COLO668 (cell line): ENCODE results near the gene CP.
A peak's percentile ranks its signal among the peaks of the same experiment; 100 is the strongest.
"Not testable (repeated sequence)": the region's sequence is repeated elsewhere in the genome, so short reads cannot be mapped to it uniquely, and the experiment has no call there.

Source experiments
- DNase-seq: peaks from one replicate; lab custom pipeline; 2025; ENCODE audit not compliant: unreplicated experiment; lab: John Stamatoyannopoulos, UW

Gene CP

DNA sequence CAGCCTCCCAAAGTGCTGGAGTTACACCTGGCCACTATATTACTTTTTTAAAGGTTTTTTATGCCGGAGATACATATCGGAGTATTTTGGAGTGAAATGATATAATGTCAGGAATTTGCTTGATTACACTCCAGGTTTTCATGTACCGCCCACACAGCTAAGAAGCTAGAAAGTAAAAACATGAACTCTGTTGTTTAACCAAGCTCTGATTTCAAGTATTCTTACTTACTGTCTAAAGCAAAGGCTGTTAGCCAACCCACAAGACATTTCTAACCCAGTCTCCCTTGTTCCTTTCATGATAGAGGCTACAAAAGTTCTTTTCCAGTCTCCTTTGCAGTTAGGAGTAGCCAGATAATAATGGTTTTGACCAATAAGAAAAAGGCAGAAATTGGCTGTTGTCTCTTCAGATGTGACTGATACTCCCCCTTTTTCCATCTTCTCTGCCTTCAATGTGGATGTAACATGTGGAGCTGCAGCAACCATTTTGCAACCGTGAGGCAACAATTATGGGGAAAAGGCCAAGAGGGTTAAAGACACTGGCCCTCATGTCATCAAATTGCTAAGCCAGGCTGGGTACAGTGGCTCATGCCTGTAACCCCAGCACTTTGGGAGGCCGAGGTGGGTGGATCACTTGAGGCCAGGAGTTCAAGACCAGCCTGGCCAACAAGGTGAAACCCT, 6.1 kb upstream of the CP start:
- no peak for DNase-seq

DNA sequence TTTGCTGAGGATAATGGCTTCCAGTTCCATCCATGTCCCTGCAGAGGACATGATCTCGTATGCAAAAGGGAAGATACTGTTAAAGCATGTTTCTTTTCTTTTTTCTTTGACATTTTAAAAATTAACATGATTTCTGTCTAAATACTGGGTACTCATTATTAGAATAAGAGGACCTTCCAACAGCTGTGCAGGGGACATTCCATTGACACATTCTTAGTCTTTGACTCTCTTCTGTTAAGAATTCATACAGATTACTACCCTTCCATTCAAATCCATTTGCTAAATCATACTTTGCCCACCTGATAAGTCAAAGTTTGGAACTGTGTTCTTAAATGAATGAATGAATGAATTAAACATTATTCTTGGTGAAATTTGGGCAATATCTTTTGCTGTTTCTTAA, 5.1 kb upstream of the CP start:
- DNase-seq = no peak

DNA sequence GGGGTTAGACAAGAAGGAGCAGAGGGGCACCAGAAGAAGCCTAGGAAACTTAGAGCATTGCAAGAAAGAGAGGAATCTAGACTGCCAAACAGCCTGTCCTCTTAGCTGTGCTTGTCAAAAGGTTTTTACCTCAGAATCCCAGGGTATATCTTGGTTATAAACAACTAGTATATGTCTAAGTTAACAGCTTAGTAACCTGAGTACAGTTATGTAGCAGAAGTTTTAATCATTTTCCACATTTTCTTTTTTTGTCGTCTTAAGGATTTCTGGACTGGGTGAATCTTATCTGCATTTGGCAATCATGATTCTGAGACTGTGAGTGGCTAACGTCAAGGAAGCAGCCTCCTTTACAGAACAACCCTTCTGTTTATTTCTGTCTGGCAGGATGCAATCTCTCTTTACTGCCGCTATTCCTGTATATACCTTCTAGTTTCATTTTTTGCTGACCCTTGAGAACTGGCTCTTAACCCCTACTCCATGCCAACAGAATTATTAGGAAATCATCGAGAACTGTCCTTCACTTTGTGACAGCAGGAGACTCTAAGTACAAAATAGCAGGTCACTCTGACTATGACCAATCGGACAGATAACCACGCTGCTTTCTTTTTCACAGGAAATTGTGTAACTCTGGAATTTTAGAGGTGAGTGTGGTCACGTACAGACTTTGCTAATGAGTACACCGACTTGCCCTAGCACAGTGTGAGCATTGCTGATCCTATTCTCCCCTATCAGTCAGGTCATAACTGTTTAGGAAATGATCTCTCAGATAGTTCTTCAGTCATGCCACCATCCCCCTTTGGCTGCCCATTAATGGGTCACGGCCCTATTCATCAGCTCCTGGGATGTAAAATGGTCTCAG, 3.3 kb upstream of the CP start:
- no peak for DNase-seq

DNA sequence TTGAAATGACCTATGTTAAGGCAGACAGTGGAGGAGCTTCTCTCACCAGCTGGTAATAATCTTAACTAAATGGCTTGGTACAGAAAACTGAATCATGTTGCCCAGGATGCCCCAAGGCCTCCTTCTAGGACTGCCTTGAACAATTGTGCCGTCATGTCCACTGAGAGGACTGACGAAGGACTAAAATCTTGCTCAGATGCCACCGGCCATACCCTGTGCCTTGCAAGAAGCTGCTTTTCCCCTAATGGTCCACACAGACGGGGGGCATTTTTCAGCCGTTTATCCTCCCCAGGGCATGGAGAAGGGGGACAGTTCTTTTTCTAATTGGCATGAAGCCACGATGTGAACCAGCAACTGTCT, 1.8 kb upstream of the CP start:
- DNase-seq = no peak

DNA sequence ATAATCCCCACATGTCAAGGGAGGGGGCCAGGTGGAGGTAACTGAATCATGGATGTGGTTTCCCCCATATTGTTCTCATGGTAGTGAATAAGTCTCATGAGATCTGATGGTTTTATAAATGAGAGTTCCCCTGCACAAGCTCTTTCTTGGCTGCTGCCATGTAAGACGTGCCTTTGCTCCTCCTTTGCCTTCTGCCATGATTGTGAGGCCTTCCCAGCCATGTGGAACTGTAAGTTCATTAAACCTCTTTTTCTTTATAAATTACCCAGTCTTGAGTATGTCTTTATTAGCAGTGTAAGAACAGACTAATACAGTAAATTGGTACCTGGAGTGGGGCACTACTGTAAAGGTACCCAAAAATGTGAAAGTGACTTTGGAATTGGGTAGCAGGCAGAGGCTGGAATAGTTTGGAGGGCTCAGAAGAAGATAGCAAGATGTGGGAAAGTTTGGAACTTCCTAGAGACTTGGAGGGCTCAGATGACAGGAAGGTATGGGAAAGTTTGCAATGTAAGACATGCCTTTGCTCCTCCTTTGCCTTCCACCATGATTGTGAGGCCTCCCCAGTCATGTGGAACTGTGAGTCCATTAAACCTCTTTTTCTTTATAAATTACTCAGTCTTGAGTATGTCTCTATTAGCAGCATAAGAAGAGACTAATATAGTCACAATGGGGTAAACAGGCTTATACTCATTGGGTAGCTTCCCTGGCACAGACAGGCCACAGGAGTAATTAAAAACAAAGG, 2.1 kb downstream of the CP start:
- not testable (repeated sequence) for DNase-seq

DNA sequence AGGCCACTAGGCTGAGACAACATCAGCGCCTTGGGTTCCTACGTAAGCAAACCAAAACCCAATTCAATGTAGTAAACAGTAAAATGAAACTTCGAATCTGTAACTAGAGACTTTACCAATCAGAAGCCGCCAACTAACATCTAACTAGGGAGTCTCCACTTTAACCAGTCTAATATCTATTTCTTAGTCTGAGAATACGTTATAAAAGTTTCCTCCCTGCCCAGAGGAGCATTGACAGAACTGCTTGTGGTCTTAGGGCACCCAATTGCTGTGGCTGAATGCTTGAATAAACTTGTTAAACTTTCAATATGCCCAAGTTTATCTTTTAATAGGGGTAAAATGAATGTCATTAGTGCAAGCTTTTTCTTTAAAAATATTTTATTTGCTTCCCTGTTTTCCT, 4.3 kb downstream of the CP start:
- DNase-seq = no peak

DNA sequence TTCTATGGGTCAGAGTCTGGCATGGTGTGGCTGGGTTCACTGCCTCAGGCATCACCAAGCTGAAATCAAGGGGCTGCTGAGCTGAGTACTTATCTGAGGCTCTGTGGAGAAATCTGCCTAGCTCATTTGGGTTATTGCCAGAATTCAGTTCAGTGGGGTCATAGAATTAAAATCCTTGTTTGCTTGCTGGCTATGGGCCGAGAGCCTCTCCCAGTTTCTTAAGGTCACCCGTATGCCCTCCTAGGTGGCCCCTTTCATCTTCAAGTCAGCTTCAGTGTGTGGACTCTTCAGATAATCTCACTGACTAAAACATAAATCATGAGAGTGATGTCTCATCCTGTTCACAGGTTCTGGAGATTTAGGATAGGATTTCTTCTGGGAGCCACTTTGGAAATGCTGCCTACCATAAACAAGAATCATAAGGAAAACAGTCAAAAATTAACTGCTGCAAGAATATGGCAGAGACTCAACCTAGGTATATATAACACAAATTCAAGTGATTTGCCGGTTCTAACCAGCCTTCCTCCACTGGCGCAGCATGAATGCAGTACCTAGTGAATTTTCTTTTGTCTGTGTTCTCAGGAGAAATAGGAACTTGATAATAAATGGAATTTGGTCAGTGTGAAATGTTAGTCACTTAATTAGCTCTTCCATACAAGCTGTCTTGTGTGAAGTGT, 5.3 kb downstream of the CP start:
- no peak for DNase-seq

DNA sequence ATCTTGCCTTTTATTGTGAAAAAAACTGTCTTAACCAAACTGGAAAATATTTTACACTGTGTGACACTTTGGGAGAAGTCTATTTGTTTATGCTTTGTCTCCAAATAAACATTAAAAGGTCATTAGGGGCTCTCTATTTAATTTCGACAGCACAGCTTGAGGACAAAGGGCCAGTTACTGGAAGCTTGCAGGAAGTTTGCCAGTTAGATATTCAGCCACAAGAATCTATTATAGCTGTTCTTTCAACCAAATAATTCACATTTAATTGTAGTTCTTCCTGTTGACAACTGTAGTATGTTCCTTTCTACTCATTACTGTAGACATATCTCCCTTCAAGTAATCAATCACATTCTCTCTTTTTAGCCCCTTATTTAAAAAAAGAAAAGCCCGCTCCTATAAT, 6.1 kb downstream of the CP start:
- no peak for DNase-seq

DNA sequence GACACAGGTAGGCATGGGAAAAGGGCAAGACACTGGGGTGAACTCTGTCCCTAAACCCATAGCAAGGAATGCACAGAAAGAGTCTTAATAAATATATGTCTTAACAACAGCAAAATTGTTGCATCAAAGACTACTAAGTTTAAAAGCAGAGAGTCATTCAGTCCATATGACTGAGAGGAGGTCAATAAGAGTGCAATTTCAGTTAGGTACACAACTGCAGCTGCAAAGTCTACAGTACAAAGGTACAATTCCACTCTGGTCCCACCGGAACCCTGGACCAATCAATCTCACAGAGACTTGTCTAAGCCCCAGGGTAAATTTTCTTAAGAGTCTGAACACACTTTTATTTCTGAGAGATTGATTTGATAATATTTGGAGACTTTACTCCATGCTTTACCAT, 6.9 kb downstream of the CP start:
- DNase-seq = peak; percentile 6

DNA sequence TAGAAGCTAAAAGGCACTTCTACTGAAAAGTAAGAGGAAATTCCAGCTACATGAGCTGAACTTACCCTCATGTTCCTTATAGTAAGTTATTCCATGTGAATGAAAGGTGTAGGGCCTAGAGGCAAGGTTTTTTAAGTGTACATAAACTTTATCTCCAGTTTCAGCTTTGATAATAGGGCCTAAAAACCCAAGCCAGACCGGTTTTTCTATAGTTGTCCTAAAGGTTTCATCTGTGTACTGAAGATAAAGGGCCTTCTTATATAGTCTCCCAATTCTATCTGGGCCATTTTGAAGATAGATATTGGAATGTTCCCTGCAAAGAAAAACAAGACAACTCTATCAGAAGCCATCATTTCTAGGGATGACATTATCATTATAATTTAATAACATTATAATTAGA, 9.2 kb downstream of the CP start:
- DNase-seq = no peak

DNA sequence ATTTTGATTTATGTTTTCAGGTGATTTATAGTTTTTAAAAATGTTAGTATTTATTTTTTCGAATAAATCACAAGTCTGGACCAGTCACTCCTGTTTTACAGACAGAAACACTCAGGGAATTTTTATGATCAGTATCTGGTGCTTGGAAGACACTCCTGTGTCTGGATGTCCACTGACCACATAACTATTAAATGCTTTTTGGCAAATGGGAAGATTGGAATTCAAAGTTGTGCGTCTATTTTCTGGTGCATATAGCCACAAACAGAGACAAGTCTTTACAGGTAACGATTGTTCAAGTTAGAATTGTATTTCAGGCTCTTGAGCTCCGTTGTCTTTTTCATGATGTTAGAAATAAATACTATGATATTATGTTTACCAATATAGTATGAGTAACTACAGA, 12.2 kb downstream of the CP start:
- no peak for DNase-seq

DNA sequence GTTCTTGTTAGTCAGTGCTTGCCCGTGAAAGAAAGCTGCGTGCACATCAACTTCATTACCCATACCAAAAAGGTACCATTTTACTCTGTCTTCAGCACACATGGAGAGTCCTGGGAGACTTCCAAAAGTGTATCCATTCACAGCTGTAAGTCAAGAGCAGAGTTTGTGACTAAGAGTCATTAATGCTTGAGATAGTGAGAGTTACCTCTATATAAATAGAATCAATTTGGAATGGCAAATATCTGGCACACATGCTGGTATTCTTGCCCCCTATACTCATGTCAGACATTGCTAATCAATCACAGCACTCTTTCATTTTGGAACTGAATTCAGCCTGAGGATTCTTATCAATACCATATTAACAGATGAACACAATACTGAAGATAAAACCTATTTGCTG, 14.2 kb downstream of the CP start:
- no peak for DNase-seq

DNA sequence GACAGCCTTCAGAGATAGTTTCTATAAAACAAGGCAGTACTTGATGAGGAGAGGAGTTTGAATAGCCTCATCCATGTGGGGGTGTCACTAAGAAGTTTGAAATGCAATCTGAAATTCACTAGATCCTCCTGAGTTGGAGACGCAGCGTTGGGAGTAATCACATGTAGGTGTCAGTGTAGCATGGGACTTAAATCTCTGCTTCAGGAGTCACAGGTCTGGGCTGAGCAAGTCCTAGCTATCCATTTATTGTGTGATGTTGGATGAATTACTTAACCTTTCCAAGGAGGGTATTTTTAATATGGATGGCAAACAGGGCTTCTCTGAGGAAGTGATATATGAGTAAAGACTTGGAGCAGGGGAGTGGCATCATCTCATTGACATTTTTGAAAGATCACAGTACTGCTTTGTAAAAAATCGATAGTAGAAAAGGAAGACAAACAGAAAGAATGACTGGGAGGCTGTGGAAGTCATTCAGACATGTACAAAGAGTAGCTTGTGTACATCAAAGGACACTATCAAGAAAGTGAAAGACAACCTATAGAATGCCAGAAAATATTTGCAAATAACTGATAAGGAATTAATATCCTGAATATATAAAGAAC, 17.1 kb downstream of the CP start:
- no peak for DNase-seq

DNA sequence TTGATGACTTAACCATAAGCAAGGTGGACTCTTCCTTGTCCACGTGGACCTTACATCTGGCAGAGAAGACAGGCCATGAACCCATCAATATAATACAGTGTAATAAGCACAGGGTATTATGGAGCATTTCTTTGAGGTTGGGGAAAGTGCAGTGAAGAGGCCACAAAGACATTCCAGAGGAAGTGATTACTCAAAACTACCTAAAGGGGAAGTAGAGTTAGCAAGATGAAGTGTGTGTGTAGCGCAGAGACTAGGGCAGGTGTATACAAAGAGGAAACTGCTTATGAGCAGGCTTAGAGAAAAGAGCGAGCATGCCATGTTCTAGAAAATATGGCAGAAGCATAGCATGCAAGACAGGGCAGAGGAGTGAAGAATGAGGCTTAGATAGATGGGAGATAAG, 17.9 kb downstream of the CP start:
- DNase-seq = no peak

DNA sequence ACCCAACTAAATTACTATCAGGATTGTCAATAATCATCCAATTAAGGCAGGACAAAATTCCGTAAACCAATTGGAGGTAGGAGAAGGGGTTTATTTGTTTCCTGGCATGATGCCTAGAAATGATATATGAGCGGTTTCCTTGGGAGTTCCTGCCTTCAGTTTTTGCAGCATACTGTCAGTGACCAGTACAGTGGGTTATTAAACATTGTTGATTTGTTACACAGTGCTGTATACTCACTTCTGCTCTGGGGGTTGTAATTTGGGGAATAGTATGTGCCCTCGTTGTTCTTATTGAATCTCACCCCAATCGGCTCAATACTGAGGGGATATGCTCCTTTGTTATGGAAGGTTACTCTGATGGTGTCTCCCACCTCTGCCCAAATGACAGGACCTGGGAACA, 22.2 kb downstream of the CP start:
- peak; percentile 1 for DNase-seq

DNA sequence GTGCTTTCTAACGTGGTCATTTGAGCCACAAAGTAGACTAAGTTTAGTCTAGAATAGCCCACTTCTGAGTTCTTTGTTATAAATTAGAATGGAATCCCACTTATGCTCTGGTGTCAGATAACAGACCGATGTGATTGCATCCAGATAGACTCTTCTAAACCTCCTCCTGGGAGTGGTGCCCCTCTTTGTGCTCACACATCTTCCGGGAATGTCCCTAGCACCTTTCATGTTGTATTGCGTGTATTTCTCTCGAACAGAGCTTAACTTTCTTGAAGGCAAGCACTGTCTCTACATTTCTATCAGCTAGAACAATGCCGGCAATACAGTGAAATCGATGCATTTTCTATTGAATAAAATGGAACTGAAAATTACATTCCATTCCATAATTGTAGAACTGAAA, 23.0 kb downstream of the CP start:
- DNase-seq = no peak

DNA sequence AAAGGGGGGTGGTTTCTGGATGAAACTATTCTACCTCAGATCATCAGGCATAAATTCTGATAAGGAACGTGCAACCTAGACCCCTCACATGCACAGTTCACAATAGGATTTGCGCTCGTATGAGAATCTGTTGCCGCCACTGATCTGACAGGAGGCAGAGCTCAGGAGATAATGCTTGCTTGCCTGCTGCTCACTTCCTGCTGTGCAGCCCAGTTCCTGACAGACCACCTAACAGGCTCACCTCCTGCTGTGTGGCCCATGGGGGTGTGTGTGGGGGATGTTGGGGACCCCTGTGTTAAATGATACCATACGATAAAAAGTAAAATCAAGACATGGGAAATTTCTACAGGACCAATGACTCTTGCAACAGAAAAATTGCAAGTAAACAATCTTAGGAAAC, 24.0 kb downstream of the CP start:
- DNase-seq = no peak

DNA sequence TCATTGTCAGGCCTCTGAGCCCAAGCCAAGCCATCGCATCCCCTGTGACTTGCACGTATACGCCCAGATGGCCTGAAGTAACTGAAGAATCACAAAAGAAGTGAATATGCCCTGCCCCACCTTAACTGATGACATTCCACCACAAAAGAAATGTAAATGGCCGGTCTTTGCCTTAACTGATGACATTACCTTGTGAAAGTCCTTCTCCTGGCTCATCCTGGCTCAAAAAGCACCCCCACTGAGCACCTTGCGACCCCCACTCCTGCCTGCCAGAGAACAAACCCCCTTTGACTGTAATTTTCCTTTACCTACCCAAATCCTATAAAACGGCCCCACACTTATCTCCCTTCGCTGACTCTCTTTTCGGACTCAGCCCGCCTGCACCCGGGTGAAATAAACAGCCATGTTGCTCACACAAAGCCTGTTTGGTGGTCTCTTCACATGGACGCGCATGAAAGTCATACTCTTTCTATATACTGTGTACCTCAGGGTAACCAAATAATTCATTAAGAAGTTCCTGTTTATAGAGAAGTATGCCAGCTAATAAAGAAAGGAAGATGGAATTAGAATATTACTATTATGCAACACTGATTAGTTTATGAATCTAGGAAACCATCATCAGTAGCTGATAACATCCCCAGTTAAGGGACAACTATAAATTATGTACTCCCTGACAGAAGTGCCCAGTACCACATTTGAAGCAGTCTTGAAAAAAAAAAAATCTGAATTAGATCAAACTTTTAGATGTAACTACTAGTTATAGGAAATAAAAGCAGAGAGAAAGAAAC, 24.6 kb downstream of the CP start:
- DNase-seq = not testable (repeated sequence)

DNA sequence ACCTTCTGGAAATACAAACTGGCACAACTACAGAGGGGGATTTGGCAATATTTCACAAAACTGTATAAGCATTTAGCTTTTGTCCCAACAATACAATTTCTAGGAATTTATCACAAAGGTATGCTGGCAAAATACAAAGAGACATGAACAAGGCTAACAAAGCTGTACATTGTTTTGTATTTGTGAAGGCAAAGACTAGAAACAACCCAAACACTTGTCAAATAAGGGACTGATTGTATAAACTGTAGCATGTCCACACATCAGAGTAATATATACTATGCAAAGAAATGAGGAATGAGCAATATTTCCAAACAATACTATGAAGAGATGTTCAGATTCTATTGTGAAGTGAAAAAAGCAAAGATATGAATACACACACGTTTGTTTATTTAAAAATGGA, 26.4 kb downstream of the CP start:
- DNase-seq = no peak

DNA sequence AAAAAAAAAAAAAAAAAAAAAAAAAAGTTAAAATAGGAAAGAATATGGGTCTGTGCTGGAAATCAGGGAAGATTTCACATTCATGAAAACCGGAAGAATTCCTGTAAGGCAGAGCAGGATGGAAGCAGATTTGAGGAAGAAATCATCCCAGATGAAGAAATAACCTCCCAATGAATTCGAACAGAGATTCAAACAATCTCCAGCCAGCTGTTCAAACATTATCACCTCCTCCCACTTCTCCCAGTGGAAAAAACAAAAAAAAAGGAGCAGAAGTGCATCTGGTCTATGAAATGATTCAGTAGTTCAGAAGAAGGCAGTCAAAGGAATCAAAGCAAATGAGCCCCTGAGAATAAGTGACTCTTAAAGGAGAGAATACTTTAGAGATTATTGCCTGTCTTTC, 33.1 kb downstream of the CP start:
- DNase-seq = no peak
